Measurements from ENCODE around the gene HRH4. TPM values are rescaled to one million over a fixed set of nuclear protein-coding genes. Genes with fewer than 3 reads are reported as not detected.

Gene HRH4
- total and polyA plus RNA-seq, 2 of the 13 experiments (the other 11 are each of a cell fraction or from before 2014, with no cell fraction given), result not detected

- TF ChIP-seq GMEB1 (CRISPR knock-in tag; IDR thresholded peaks at IDR 0.05; ENCODE audit: borderline replicate concordance) (no peak), ZBTB3 (CRISPR knock-in tag; IDR thresholded peaks at IDR 0.05; ENCODE audit: borderline replicate concordance, low read depth) (no peak), NPAS2 (CRISPR knock-in tag; IDR thresholded peaks at IDR 0.05; ENCODE audit: borderline replicate concordance) (no peak), LBX2 (CRISPR knock-in tag; IDR thresholded peaks at IDR 0.05; ENCODE audit: borderline replicate concordance) (no peak)
Observed at GRCh38 chr18:24482821-24483220, 22.4 kb downstream of the HRH4 start (continued).

- in situ Hi-C loops (cut with HindIII; ENCODE audit: extremely low pct_ligation_motif_present, low pct_unique_long_range_greater_than_20kb) (loop anchor here (5.0 to 25.0 kb wide), 4 partner anchors 102 to 308 kb away; no protein-coding TSS in a partner anchor), intact Hi-C loops (cut with micrococcal nuclease; ENCODE audit: unreplicated experiment) (no loop called here)
- H2AFZ ChIP-seq (ENCODE audit: low read length), result no peak overlapping the region
- no peak for ATAC-seq
- H4K20me1 ChIP-seq (ENCODE audit: insufficient read depth, low read length), result no peaks in the 10 kb centered on the region
- H3K9me3 ChIP-seq (ENCODE audit: low read length), result no peaks in the 10 kb centered on the region
- H3K9ac ChIP-seq (ENCODE audit: insufficient read depth, low read depth, low read length), result no peak overlapping the region
- no peak overlapping the region for H3K27ac ChIP-seq (ENCODE audit: extremely low read length, insufficient read depth, low read length)
- WGBS (ENCODE audit: low lambda C conversion rate), result 4% methylated on average over 3 of the region's 3 CpGs
- H3K79me2 ChIP-seq (ENCODE audit: insufficient read depth, low read length), result no peaks in the 10 kb centered on the region
- H3K4me2 ChIP-seq (ENCODE audit: low read depth, low read length), result no peak overlapping the region
- no TSS peak for BruUV-seq (replicated peaks)
- no peak for DNase-seq (ENCODE audit: low spot score)
- H3K4me3 ChIP-seq (replicated peaks in 1 of 3; ENCODE audit: insufficient read depth in 1 of 3, low read depth in 2 of 3, low read length in 3 of 3), result no peak overlapping the region
- FAIRE-seq, result no peak
- ChIA-PET CTCF (ENCODE audit: low intra/inter-chr PET ratio, low total read pairs) (no interaction called here), POLR2A (no interaction called here)
- TF ChIP-seq KAT8 (CRISPR knock-in tag; IDR thresholded peaks at IDR 0.05), result no peak
- no peak for TF ChIP-seq ZNF570 (CRISPR knock-in tag; IDR thresholded peaks at IDR 0.05; ENCODE audit: borderline replicate concordance)
- no peak for TF ChIP-seq HCFC1 (IDR thresholded peaks at IDR 0.05; ENCODE audit: low read depth, low read length)
- TF ChIP-seq TEAD3 (CRISPR knock-in tag; optimal IDR thresholded peaks at IDR 0.05; ENCODE audit: borderline replicate concordance), result no peak
- no peak for TF ChIP-seq NBN (conservative IDR thresholded peaks at IDR 0.05)
- no peak for TF ChIP-seq MTA1 (CRISPR knock-in tag; IDR thresholded peaks at IDR 0.05; ENCODE audit: borderline replicate concordance)
- TF ChIP-seq HNRNPH1 (optimal IDR thresholded peaks at IDR 0.05; ENCODE audit: low read depth, low read length), result no peak
- TF ChIP-seq DRAP1 (CRISPR knock-in tag; IDR thresholded peaks at IDR 0.05), result no peak
- TF ChIP-seq ZBTB26 (CRISPR knock-in tag; IDR thresholded peaks at IDR 0.05; ENCODE audit: borderline replicate concordance), result no peak
- no peak for TF ChIP-seq HNF1B (CRISPR knock-in tag; IDR thresholded peaks at IDR 0.05)
- no peak for TF ChIP-seq KMT2B (CRISPR knock-in tag; IDR thresholded peaks at IDR 0.05)
- no peak for TF ChIP-seq GZF1 (CRISPR knock-in tag; IDR thresholded peaks at IDR 0.05)
- no peak for TF ChIP-seq GFI1 (CRISPR knock-in tag; IDR thresholded peaks at IDR 0.05; ENCODE audit: borderline replicate concordance)
- no peak for TF ChIP-seq ZNF383 (CRISPR knock-in tag; IDR thresholded peaks at IDR 0.05; ENCODE audit: borderline replicate concordance)
- no peaks in the 10 kb centered on the region for H3K36me3 ChIP-seq (replicated peaks in 1 of 2; ENCODE audit: control insufficient read depth in 1 of 2, insufficient read depth in 2 of 2, low read length in 2 of 2)
- no peaks in the 10 kb centered on the region for H3K4me1 ChIP-seq (ENCODE audit: insufficient read depth, low read length)
- H3K27me3 ChIP-seq (ENCODE audit: control insufficient read depth in 1 of 2, insufficient read depth in 2 of 2, low read length in 2 of 2), result peaks cover 2 to 15% of the 10 kb centered on the region in 2 experiments; a peak in 2 of 5 replicates
Observed at GRCh38 chr18:24485681-24486080, 25.2 kb downstream of the HRH4 start.
